Neural progenitor cell (in vitro differentiated cells): ENCODE data around the gene ZMIZ1.

ENCODE experiments used
- EZH2 ChIP-seq: fragments of 200-600 bp; sonication (generic); IDR thresholded peaks from 2 replicates; pipeline ENCODE4 v1.6.1; 2017; ENCODE audit warnings: antibody characterized with exemption, mild to moderate bottlenecking, moderate library complexity
- TF ChIP-seq, protein P1 (sequence below): fragments of 200-600 bp; sonication (generic); IDR thresholded peaks from 2 replicates; pipeline ENCODE4 v1.5.1; 2017; ENCODE audit warnings: antibody characterized with exemption, mild to moderate bottlenecking

DNA sequence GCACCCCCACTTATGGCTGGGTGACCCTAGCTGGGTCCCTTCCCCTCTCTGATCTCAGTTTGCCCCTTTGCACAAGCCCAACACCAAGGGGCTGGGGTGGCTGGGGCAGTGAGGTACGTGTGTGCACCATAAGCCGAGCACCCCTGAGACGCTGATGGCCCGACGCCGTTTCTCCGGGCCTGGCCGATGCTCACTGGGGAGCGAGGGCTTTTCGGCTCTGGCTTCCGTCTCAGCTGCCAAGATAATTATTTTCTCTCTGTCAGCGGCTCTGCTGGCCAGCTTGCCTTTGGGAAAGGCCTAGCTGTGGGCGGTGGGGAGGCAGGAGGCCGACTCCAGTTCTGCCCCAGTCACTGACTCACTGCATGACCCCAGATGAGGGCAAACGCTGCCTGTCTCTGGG is 91.0 kb downstream of the ZMIZ1 start:
- TF ChIP-seq, protein P1, sequence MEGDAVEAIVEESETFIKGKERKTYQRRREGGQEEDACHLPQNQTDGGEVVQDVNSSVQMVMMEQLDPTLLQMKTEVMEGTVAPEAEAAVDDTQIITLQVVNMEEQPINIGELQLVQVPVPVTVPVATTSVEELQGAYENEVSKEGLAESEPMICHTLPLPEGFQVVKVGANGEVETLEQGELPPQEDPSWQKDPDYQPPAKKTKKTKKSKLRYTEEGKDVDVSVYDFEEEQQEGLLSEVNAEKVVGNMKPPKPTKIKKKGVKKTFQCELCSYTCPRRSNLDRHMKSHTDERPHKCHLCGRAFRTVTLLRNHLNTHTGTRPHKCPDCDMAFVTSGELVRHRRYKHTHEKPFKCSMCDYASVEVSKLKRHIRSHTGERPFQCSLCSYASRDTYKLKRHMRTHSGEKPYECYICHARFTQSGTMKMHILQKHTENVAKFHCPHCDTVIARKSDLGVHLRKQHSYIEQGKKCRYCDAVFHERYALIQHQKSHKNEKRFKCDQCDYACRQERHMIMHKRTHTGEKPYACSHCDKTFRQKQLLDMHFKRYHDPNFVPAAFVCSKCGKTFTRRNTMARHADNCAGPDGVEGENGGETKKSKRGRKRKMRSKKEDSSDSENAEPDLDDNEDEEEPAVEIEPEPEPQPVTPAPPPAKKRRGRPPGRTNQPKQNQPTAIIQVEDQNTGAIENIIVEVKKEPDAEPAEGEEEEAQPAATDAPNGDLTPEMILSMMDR = no peak
- no peak for TF ChIP-seq EZH2
